GM18909 (cell line): ENCODE results near the gene VWA1.
"Not testable (repeated sequence)": the region's sequence is repeated elsewhere in the genome, so short reads cannot be mapped to it uniquely, and the experiment has no call there.

Experiments used
- ATAC-seq: cut with Tn5 transposase; IDR thresholded peaks from one replicate; pipeline ENCODE4 v1.9.1; 2021; ENCODE audit warnings: mild to moderate bottlenecking; ENCODE audit not compliant: unreplicated experiment, poor library complexity

Gene VWA1

DNA sequence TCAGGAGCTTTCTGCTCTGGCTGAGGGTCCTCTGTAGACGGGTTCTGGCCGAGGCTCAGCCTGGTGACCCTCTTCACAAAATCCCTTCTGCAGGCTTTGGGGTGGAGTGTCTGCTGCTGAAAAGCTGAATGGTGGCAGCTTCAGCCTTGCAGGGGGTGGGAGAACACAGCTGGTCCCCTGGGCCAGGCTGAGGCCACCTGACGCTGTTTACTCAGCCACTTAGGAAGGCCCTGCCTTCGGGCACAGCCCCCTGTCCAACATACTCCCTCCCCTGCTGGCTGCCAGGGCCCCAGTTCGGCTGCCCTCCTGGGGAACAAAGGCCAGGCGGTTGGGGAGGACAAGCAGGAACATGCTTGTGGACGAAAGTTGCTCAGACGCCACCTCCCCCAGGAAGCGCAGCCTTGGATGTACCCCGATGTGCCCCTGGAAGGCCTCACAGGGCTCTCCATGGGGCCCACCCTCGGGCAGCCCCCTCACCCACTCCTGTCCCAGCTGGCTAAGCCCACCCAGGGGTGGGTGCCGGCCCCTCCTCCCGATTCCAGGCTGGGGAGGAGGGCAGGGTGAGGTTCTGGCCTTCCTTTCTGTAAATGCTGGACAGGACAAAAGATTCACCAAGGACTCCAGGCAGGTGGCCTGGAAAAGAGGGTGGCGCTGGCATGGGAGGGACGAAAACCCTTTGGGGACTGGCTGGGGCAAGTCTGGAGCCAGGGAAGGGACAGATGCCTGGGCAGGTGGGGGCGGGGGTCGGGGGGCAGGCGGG is 14.2 kb upstream of the VWA1 start, which contains the start of gene ANKRD65:
ANKRD65 (minus strand) TSS at position 130 of the 760 bp plus-strand sequence. CDS start 271 bp downstream, outside the sequence.
- ATAC-seq = no peak

DNA sequence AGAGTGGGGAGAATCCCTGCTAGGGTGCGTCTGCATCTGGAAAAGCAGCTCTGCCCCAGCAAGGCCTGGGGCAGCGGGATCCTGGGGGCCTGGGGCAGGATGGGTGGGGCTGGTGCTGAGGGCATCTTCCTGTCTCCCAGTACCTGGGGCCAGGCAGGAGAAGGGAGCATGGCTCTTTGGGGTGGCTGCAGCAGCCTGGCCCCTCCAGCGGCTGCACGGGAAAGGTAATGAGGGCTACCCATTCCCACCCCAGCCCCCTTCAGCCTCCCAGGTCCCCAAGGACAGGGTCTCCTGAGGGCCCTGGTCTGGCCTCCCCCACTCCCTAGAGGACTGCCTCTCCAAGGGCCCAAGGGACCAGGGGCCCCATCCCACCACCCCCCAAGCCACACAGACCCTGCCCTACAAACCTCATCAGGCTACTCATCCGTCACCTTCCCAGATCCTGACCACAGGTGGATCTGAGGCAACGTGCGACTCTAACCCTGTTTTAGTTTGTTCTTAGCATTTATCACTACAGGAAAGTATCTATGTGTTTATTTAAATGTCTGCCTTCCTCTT is 13.5 kb upstream of the VWA1 start:
- ATAC-seq = no peak

- no peak for ATAC-seq
Measured at GRCh38 chr1:1422465-1423244, 12.8 kb upstream of the VWA1 start.

GRCh38 chr1:1423245-1423597 is 12.3 kb upstream of the VWA1 start:
- ATAC-seq = no peak

DNA sequence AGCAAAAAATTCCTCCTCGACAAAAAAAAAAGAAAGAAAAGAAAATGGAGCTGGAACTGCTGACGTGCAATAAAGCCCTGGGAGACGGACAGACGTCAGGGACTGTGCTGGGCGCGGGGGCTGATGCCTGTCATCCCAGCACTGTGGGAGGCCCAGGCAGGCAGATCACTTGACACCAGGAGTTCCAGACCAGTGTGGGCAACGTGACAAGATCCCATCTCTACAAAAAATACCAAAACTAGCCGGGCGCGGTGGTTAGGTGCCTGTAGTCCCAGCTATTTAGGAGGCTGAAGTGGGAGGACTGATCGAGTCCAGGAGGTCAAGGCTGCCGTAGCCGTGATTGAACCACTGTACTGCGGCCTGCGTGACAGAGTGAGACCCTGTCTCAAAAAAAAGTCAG is 10.8 kb upstream of the VWA1 start:
- ATAC-seq = no peak

DNA sequence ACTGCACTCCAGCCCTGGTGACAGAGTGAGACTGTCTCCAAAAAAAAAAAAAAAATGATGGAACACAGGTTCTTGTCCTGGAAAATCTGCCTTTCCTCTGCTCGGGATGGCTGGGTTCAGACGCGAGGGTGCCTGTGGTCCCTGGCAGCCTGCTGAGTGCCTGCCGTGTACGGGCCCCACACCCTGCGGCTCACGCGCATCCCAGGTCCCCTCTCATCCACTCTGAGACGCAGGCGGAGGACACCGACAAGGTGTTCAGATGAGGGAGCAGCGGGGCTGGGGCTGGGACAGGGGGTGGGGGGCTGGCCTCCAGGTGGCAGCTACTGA is 10.1 kb upstream of the VWA1 start:
- ATAC-seq = no peak

GRCh38 chr1:1425753-1426495 is 9.6 kb upstream of the VWA1 start:
- ATAC-seq = no peak

- ATAC-seq = no peak
Measured at GRCh38 chr1:1426496-1427105, 8.9 kb upstream of the VWA1 start.

GRCh38 chr1:1427106-1427819 is 8.2 kb upstream of the VWA1 start:
- ATAC-seq = no peak

DNA sequence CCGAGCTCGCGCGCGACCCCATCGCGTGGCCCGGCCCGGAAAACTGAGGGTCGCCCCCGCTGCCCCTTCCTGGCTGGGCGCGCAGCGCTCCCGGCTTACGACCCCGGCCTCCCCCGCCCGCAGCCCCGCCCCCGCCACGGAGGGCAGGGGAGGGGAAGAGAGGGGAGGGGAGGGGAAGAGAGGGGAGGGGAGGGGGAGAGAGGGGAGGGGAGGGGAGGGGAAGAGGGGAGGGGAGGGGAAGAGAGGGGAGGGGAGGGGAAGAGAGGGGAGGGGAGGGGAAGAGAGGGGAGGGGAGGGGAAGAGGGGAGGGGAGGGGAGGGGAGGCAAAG is 7.7 kb upstream of the VWA1 start:
- no peak for ATAC-seq

DNA sequence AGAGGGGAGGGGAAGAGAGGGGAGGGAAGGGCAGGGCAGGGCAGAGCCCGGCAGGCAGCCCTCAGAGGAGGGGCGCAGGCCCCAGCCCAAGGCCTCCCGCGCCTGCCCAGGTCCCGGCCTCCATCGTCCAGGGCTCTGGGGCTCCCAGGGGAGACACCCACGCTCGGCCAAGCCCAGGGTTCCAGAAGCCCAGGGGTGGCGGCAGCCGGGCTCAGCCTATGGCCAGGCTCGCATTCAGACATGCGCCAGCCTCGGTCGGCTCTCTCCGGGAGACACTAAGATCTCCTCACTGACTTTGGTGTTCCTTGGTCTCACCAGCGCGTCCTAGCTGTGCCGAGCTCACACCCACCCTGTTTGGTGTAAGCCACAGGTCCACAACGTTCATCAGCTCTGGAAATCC is 7.3 kb upstream of the VWA1 start:
- ATAC-seq = no peak

DNA sequence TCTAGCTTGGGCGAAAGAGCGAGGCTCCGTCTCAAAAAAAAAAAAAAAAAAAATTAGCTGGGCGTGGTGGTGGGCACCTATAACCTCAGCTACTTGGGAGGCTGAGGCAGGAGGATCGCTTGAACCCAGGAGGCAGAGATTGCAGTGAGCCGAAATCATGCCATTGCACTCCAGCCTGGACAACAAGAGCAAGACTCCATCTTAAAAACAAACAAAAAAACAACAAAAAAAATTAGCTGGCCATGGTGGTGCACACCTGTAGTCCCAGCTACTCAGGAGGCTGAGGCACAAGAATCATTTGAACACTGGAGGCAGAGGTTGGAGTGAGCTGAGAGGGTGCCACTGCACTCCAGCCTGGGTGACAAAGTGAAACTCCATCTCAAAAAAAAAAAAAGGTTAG is 6.5 kb upstream of the VWA1 start:
- not testable (repeated sequence) for ATAC-seq

DNA sequence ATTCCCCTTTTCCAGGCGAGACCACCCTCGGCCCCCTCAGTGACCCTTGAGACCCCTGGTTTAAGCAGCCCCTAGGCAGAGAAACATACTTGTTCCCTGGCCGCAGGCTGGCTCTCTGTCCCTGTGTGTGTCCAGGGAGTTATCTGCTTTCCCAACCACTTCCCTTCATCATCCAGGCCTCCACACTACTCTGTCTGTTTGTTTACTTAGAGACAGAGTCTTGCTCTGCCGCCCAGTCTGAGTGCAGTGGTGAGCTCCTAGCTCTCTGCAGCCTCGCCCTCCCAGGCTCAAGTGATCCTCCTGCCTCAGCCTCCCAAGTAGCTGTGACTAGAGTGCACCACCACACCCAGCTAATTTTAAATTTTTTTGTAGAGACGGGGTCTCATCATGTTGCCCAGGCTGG is 5.8 kb upstream of the VWA1 start:
- ATAC-seq = no peak

- no peak for ATAC-seq
Measured at GRCh38 chr1:1430114-1430982, 5.1 kb upstream of the VWA1 start.

DNA sequence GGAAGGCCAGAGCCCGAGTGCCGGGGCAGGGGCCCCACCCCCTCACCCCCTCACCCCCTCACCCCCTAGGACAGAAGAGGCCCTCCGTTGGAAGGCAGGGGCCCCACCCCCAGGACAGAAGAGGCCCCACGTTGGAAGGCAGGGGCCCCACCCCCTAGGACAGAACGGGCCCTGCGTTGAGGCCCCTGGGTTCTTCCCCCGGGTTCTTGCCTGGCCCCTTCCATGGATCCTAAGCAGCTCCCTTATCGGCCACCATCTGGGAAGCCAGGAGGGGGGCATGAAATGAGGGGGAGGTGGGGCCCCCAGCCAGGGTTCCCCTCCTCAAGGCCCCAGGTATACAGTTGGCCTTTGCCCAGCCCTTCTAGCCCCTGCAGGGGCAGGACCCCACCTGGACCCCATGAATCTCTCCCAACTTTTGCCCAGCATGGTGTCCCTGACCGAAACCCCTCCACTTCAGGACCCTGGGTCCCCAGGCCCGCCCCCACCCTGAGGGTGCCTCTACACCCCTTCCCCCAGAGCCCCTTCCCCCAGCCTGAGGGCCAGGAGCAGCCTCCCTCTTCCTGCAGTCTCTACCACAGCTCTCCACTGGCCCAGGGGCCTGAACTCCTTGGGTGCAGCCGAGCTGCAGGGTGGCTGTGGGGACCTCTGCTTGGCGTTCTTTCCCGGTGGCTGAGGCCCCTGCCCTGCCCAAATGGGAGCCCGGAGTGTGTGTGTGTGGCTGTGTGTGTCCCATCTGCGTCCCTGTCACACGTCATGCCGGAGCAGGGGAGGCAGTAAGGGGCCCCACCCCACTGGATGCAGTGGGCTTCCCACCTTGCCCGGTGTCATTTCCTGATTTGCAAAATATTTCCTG is 4.3 kb upstream of the VWA1 start:
- ATAC-seq = no peak

GRCh38 chr1:1431845-1432273 is 3.6 kb upstream of the VWA1 start:
- no peak for ATAC-seq

DNA sequence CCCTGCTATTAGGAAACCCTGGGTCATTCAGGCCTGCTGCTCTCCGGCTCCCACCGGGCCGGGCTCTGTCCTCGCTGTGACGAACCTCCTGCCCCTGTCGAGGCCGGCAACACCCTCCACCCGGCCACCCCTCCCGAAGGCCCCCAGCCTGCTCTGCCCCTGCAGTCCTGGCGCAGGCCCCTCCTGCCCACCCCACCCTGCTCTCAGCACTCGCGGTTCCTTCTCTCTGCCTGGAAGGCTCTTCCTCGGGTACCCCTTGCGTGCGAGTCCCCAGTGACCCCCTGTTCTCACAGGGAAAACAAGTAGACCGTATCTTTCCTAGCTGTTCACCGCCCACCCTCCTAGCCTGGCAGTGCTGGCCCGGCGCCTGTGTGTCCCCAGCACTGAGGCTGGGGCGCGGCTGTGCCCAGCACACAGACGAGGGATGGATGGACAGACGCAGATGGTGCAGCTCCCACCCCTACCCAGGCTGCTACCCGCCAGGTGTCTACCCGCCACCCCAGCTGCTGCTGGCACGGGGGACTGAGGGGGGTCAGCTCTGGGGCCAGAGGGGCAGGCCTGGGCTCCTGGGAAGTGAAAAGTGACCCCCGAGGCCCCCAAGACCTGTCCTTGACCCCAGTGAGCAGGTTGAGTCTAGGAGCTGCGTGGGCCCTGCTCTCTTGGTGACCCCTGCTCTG is 3.1 kb upstream of the VWA1 start:
- no peak for ATAC-seq
